Astrocyte (in vitro differentiated cells and primary cell): ENCODE measurements around the gene DENND6B. TPM values are rescaled to one million over a fixed set of nuclear protein-coding genes. Genes with fewer than 3 reads are reported as not detected.
A peak's percentile ranks its signal among the peaks of the same experiment; 100 is the strongest.

Experiments
- DNase-seq: peaks from one replicate; pipeline ENCODE4 v3.0.0-alpha.2; 2010; ENCODE audit warnings: low read depth
- FAIRE-seq: peaks from 2 replicates; lab custom pipeline; 2011; peaks lifted over from hg19 to GRCh38; lab: Jason Lieb, UNC
- H2AFZ ChIP-seq: 2 replicates; pipeline ENCODE4 v1.6.0; 2012; ENCODE audit warnings: low read depth, low read length, inconsistent platforms
- H3K27ac ChIP-seq: 2 replicates; pipeline ENCODE4 v1.5.1; 2011; ENCODE audit warnings: low read depth, low read length, inconsistent platforms
- H3K27me3 ChIP-seq: 2 replicates; pipeline ENCODE4 v1.6.0; 2011; ENCODE audit warnings: low read length, inconsistent platforms; ENCODE audit not compliant: insufficient read depth
- H3K36me3 ChIP-seq: 2 replicates; pipeline ENCODE4 v1.5.1; 2011; ENCODE audit warnings: low read length, inconsistent platforms; ENCODE audit not compliant: insufficient read depth
- H3K4me1 ChIP-seq: 2 replicates; pipeline ENCODE4 v1.5.1; 2011; ENCODE audit warnings: low read length, inconsistent platforms; ENCODE audit not compliant: insufficient read depth
- H3K4me2 ChIP-seq: 2 replicates; pipeline ENCODE4 v1.6.0; 2012; ENCODE audit warnings: low read length, inconsistent platforms
- H3K4me3 ChIP-seq: 2 replicates; pipeline ENCODE4 v1.5.1; 2011; ENCODE audit warnings: low read depth, mild to moderate bottlenecking, low read length, inconsistent platforms; ENCODE audit not compliant: insufficient read depth
- H3K79me2 ChIP-seq: 2 replicates; pipeline ENCODE4 v1.6.0; 2012; ENCODE audit warnings: mild to moderate bottlenecking, low read length, inconsistent platforms; ENCODE audit not compliant: insufficient read depth
- H3K9ac ChIP-seq: 2 replicates; pipeline ENCODE4 v1.6.0; 2012; ENCODE audit warnings: mild to moderate bottlenecking, low read length, inconsistent platforms
- H3K9me3 ChIP-seq: 2 replicates; pipeline ENCODE4 v1.5.1; 2012; ENCODE audit warnings: low read depth, mild to moderate bottlenecking, low read length, inconsistent platforms; ENCODE audit not compliant: insufficient read depth
- H4K20me1 ChIP-seq: 2 replicates; pipeline ENCODE4 v1.6.0; 2012; ENCODE audit warnings: low read length, inconsistent platforms; ENCODE audit not compliant: insufficient read depth
- H3K27ac Mint-ChIP-seq: one replicate; pipeline ENCODE4 v1.8.0; 2021; ENCODE audit warnings: mild to moderate bottlenecking, mixed read lengths; ENCODE audit not compliant: unreplicated experiment
- H3K27me3 Mint-ChIP-seq: one replicate; pipeline ENCODE4 v1.8.0; 2021; ENCODE audit warnings: low read depth, mixed read lengths; ENCODE audit not compliant: unreplicated experiment
- H3K36me3 Mint-ChIP-seq: one replicate; pipeline ENCODE4 v1.8.0; 2021; ENCODE audit warnings: low read depth, mixed read lengths; ENCODE audit not compliant: unreplicated experiment
- H3K4me1 Mint-ChIP-seq: one replicate; pipeline ENCODE4 v1.8.0; 2021; ENCODE audit warnings: low read depth, mixed read lengths; ENCODE audit not compliant: unreplicated experiment
- H3K4me3 Mint-ChIP-seq: one replicate; pipeline ENCODE4 v1.8.0; 2021; ENCODE audit warnings: mild to moderate bottlenecking, moderate library complexity, mixed read lengths; ENCODE audit not compliant: unreplicated experiment
- H3K9me3 Mint-ChIP-seq: one replicate; pipeline ENCODE4 v1.8.0; 2021; ENCODE audit warnings: mild to moderate bottlenecking, mixed read lengths; ENCODE audit not compliant: unreplicated experiment
- CTCF ChIP-seq: IDR thresholded peaks from 2 replicates; pipeline ENCODE4 v1.5.1; 2011; ENCODE audit warnings: low read depth, mild to moderate bottlenecking, inconsistent platforms, low read length, moderate library complexity; ENCODE audit not compliant: insufficient read depth
- EZH2 ChIP-seq: IDR thresholded peaks from 2 replicates; pipeline ENCODE4 v1.6.1; 2012; ENCODE audit warnings: mild to moderate bottlenecking, low read length, inconsistent platforms; ENCODE audit not compliant: insufficient read depth
- total RNA-seq: library from RNA; stranded (reverse); gene quantifications from 2 replicates; pipeline ENCODE4 v1.2.1, GENCODE V29; 2021

DENND6B gene
- total RNA-seq, 1 donor from 2014 or later: 5.4 TPM

- no peak overlapping the region for H3K4me3 ChIP-seq
- H3K9me3 ChIP-seq: no peaks in the 10 kb centered on the region
- Mint-ChIP-seq H3K4me1 (peaks cover 4% of the 10 kb centered on the region), H3K36me3 (peaks cover 2% of the 10 kb centered on the region), H3K9me3 (no peaks in the 10 kb centered on the region), H3K4me3 (no peak overlapping the region), H3K27me3 (no peaks in the 10 kb centered on the region), H3K27ac (peak overlapping the region; percentile 26)
- H3K79me2 ChIP-seq: peaks cover 9% of the 10 kb centered on the region
- no peak for TF ChIP-seq CTCF
- no peak for TF ChIP-seq EZH2
- H4K20me1 ChIP-seq: peaks cover 41% of the 10 kb centered on the region
- no peak overlapping the region for H3K4me2 ChIP-seq
- DNase-seq: no peak
- H3K27ac ChIP-seq: no peak overlapping the region
- no peak overlapping the region for H2AFZ ChIP-seq
- no peak for FAIRE-seq
- no peak overlapping the region for H3K9ac ChIP-seq
- no peaks in the 10 kb centered on the region for H3K27me3 ChIP-seq
- H3K4me1 ChIP-seq: peaks cover 14% of the 10 kb centered on the region
- H3K36me3 ChIP-seq: peaks cover 15% of the 10 kb centered on the region
These were observed 47.7 kb downstream of the DENND6B start for GRCh38 chr22:50278956-50279619.

GRCh38 chr22:50278461-50278860, 48.4 kb downstream of the DENND6B start:
- Mint-ChIP-seq H3K4me1 (peaks cover 8% of the 10 kb centered on the region), H3K27ac (no peak overlapping the region), H3K4me3 (no peak overlapping the region), H3K9me3 (no peaks in the 10 kb centered on the region), H3K27me3 (no peaks in the 10 kb centered on the region), H3K36me3 (peaks cover 2% of the 10 kb centered on the region)
- no peak for DNase-seq
- H3K27ac ChIP-seq: no peak overlapping the region
- H3K4me2 ChIP-seq: no peak overlapping the region
- no peaks in the 10 kb centered on the region for H3K9me3 ChIP-seq
- H3K4me3 ChIP-seq: no peak overlapping the region
- peaks cover 14% of the 10 kb centered on the region for H3K4me1 ChIP-seq
- H3K36me3 ChIP-seq: peaks cover 15% of the 10 kb centered on the region
- H2AFZ ChIP-seq: no peak overlapping the region
- H3K27me3 ChIP-seq: no peaks in the 10 kb centered on the region
- no peak overlapping the region for H3K9ac ChIP-seq
- TF ChIP-seq CTCF: no peak
- TF ChIP-seq EZH2: no peak
- FAIRE-seq: no peak
- H4K20me1 ChIP-seq: peaks cover 44% of the 10 kb centered on the region
- peaks cover 9% of the 10 kb centered on the region for H3K79me2 ChIP-seq

GRCh38 chr22:50277761-50278160, 49.1 kb downstream of the DENND6B start:
- Histone ChIP-seq H3K79me2 (peaks cover 4% of the 10 kb centered on the region), H3K9ac (no peak overlapping the region), H3K4me1 (peaks cover 10% of the 10 kb centered on the region), H4K20me1 (peaks cover 47% of the 10 kb centered on the region), H3K27ac (no peak overlapping the region), H2AFZ (no peak overlapping the region), H3K36me3 (peaks cover 15% of the 10 kb centered on the region), H3K4me3 (no peak overlapping the region), H3K9me3 (no peaks in the 10 kb centered on the region), H3K27me3 (no peaks in the 10 kb centered on the region), H3K4me2 (no peak overlapping the region)
- no peak for TF ChIP-seq CTCF
- no peak for TF ChIP-seq EZH2
- H3K27me3 Mint-ChIP-seq: no peaks in the 10 kb centered on the region
- H3K27ac Mint-ChIP-seq: no peak overlapping the region
- H3K4me1 Mint-ChIP-seq: peaks cover 10% of the 10 kb centered on the region
- FAIRE-seq (no peak), DNase-seq (no peak)
- no peak overlapping the region for H3K4me3 Mint-ChIP-seq
- no peaks in the 10 kb centered on the region for H3K9me3 Mint-ChIP-seq
- H3K36me3 Mint-ChIP-seq: peaks cover 2% of the 10 kb centered on the region
